GM23248 (cell line): Measurements from ENCODE around the gene IMPDH1. TPM values are rescaled to one million over a fixed set of nuclear protein-coding genes. Genes with fewer than 3 reads are reported as not detected.

Experiments used
- DNase-seq: peaks from one replicate; pipeline ENCODE4 v3.0.0-alpha.2; 2015
- H2AFZ ChIP-seq: fragments of 200-600 bp; sonication (generic); 2 replicates; pipeline ENCODE4 v1.6.1; 2016; ENCODE audit warnings: antibody characterized with exemption
- H3F3A ChIP-seq: fragments of 200-600 bp; sonication (generic); 2 replicates; pipeline ENCODE4 v1.6.1; 2016; ENCODE audit warnings: mild to moderate bottlenecking, antibody characterized with exemption, mixed run types; ENCODE audit not compliant: insufficient read depth
- H3K27ac ChIP-seq: fragments of 200-600 bp; sonication (generic); 2 replicates; pipeline ENCODE4 v1.5.1; 2016; ENCODE audit warnings: mild to moderate bottlenecking
- H3K27me3 ChIP-seq: fragments of 200-600 bp; sonication (generic); replicated peaks from 2 replicates; pipeline ENCODE4 v1.6.1; 2016; ENCODE audit warnings: mild to moderate bottlenecking; ENCODE audit not compliant: insufficient read depth
- H3K36me3 ChIP-seq: fragments of 200-600 bp; sonication (generic); 2 replicates; pipeline ENCODE4 v1.6.1; 2016; ENCODE audit warnings: low read depth, mild to moderate bottlenecking
- H3K4me1 ChIP-seq: fragments of 200-600 bp; sonication (generic); 2 replicates; pipeline ENCODE4 v1.6.1; 2016; ENCODE audit warnings: mild to moderate bottlenecking; ENCODE audit not compliant: insufficient read depth
- H3K4me2 ChIP-seq: fragments of 200-600 bp; sonication (generic); one replicate; pipeline ENCODE4 v1.6.1; 2016; ENCODE audit warnings: mild to moderate bottlenecking; ENCODE audit not compliant: unreplicated experiment
- H3K4me3 ChIP-seq: fragments of 200-600 bp; sonication (generic); 2 replicates; pipeline ENCODE4 v1.5.1; 2016; ENCODE audit warnings: mild to moderate bottlenecking
- H3K79me2 ChIP-seq: fragments of 200-600 bp; sonication (generic); 2 replicates; pipeline ENCODE4 v1.6.1; 2016; ENCODE audit warnings: mild to moderate bottlenecking; ENCODE audit not compliant: insufficient read depth
- H3K9ac ChIP-seq: fragments of 200-600 bp; sonication (generic); 2 replicates; pipeline ENCODE4 v1.6.1; 2016; ENCODE audit warnings: mild to moderate bottlenecking
- H3K9me2 ChIP-seq: fragments of 200-600 bp; sonication (generic); 2 replicates; pipeline ENCODE4 v1.6.1; 2016; ENCODE audit warnings: mixed run types, mild to moderate bottlenecking, moderate library complexity; ENCODE audit not compliant: insufficient read depth
- H3K9me3 ChIP-seq: fragments of 200-600 bp; sonication (generic); one replicate; pipeline ENCODE4 v1.6.1; 2017; ENCODE audit warnings: low read depth
- H4K20me1 ChIP-seq: fragments of 200-600 bp; sonication (generic); 2 replicates; pipeline ENCODE4 v1.6.0; 2016; ENCODE audit not compliant: insufficient read depth
- EZH2 ChIP-seq: fragments of 200-600 bp; sonication (generic); IDR thresholded peaks from 2 replicates; pipeline ENCODE4 v1.6.1; 2018; ENCODE audit warnings: antibody characterized with exemption, mild to moderate bottlenecking; ENCODE audit not compliant: insufficient read depth, poor library complexity, severe bottlenecking
- EZH2phosphoT487 ChIP-seq: fragments of 200-600 bp; sonication (generic); IDR thresholded peaks from 2 replicates; pipeline ENCODE4 v1.6.1; 2018; ENCODE audit warnings: antibody characterized with exemption, moderate library complexity, mild to moderate bottlenecking, low read depth; ENCODE audit not compliant: insufficient read depth
- WGBS, 2 experiments: methylation state at CpG; one replicate each; pipeline ENCODE4 v1.1.6; 2015 to 2017; ENCODE audit warnings: low lambda C conversion rate in 2 of 2, low coverage in 1 of 2; ENCODE audit errors: missing lambda C conversion rate in 2 of 2; 5-methylcytosine and 5-hydroxymethylcytosine counted together
- in situ Hi-C: fragments of 300-500 bp; cut with MboI; formaldehyde crosslinking; loops from 2 replicates; pipeline ENCODE4 v1.15.0; 2020
- polyA plus RNA-seq: library from polyadenylated mRNA; unstranded; fragments of >200 nt; fragmentation: Nextera tagmentation; extraction: Ambion mirVana; gene quantifications from 2 replicates; pipeline ENCODE4 v1.2.1, GENCODE V29; 2016
- total RNA-seq: library from RNA; depleted of rRNA; stranded (reverse); fragments of >200 nt; shearing (Covaris generic); gene quantifications from 2 replicates; pipeline ENCODE4 v1.2.3, GENCODE V29; 2014

IMPDH1 gene
- total and polyA plus RNA-seq, 2 experiments from 2014 or later, result 89.9 to 97.3 TPM

DNA sequence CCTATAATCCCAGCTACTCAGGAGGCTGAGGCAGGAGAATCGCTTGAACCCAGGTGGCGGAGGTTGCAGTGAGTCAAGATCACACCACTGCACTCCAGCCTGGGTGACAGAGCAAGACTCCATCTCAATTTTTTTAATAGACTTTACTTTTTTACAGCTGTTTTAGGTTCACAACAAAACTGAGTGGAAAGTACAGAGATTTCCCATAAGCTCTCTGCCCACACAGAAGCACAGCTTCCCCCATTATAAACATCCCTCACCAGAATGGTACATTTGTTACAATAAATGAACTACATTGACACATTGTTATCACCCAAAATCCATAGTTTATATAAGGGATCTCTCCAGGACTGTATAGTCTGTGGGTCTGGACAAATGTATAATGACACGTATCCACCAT, 33.7 kb downstream of the IMPDH1 start:
- no peak overlapping the region for H2AFZ ChIP-seq
- no peaks in the 10 kb centered on the region for H3K9me3 ChIP-seq
- H3K9me2 ChIP-seq, result no peaks in the 10 kb centered on the region
- TF ChIP-seq EZH2 (no peak), EZH2phosphoT487 (no peak)
- 80 to 88% methylated on average over 3 of the region's 3 CpGs for WGBS, 2 experiments
- no peaks in the 10 kb centered on the region for H3F3A ChIP-seq
- H3K4me3 ChIP-seq, result no peak overlapping the region
- peaks cover 22% of the 10 kb centered on the region for H3K27me3 ChIP-seq
- H4K20me1 ChIP-seq, result no peaks in the 10 kb centered on the region
- no peak for DNase-seq
- H3K9ac ChIP-seq, result no peak overlapping the region
- in situ Hi-C loops, result no loop called here
- no peaks in the 10 kb centered on the region for H3K4me1 ChIP-seq
- H3K27ac ChIP-seq, result no peak overlapping the region
- no peaks in the 10 kb centered on the region for H3K36me3 ChIP-seq
- no peaks in the 10 kb centered on the region for H3K79me2 ChIP-seq
- H3K4me2 ChIP-seq, result no peak overlapping the region

DNA sequence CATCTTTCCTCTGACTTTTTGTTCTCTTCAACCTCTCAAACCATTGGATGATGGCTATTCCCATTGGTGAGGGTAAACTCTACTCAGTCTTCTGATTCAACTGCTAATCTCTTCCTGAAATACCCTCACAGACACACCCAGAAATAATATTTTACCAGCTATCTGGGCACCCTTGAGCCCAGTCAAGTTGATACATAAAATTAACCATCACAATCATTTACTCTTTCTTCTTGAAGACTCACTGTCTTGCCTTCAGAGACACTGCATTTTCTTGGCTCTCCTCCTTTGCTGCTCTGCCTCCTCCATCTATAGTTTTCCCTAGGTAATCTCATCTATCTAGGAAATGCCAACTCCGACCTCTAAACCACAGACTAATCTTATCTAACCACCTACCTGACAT, 35.7 kb downstream of the IMPDH1 start:
- H3K4me3 ChIP-seq, result no peak overlapping the region
- DNase-seq, result no peak
- 15 to 21% methylated on average over 1 of the region's 1 CpG for WGBS, 2 experiments

DNA sequence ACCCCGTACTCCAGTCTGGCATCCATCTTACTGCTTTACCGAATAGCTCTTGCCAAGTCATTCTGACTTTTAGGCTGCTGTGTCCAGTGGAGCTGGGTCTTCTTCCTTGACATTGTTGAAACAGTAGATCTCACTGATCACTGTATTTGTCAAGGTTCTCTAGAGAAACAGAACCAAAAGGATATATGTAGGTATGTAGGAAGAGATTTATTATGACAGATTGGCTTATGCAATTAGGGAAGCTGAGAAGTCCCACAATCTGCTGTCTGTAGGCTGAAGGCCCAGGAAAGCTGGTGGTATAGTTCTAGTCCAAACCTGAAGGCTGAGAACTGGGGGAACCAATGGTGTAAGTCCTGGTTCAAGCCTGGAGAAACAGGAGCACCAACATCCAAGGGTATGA, 36.2 kb downstream of the IMPDH1 start:
- Histone ChIP-seq H3K9me2 (no peaks in the 10 kb centered on the region), H3K9me3 (no peaks in the 10 kb centered on the region), H3K36me3 (no peaks in the 10 kb centered on the region), H3K27me3 (peaks cover 22% of the 10 kb centered on the region), H3K4me3 (no peak overlapping the region), H2AFZ (no peak overlapping the region), H3K4me2 (no peak overlapping the region), H4K20me1 (no peaks in the 10 kb centered on the region), H3K9ac (no peak overlapping the region), H3K79me2 (no peaks in the 10 kb centered on the region), H3K27ac (no peak overlapping the region), H3F3A (no peaks in the 10 kb centered on the region), H3K4me1 (no peaks in the 10 kb centered on the region)
- in situ Hi-C loops, result no loop called here
- WGBS, 2 experiments, result 19 to 20% methylated on average over 2 of the region's 2 CpGs
- TF ChIP-seq EZH2 (no peak), EZH2phosphoT487 (no peak)
- no peak for DNase-seq

More for the DNA sequence above, 35.7 kb downstream of the IMPDH1 start:
- Histone ChIP-seq H3K9me2 (no peaks in the 10 kb centered on the region), H2AFZ (no peak overlapping the region), H3K27me3 (peaks cover 22% of the 10 kb centered on the region), H3K4me1 (no peaks in the 10 kb centered on the region), H3K79me2 (no peaks in the 10 kb centered on the region), H3K36me3 (no peaks in the 10 kb centered on the region), H3F3A (no peaks in the 10 kb centered on the region), H3K9ac (no peak overlapping the region), H3K9me3 (no peaks in the 10 kb centered on the region), H3K4me2 (no peak overlapping the region), H4K20me1 (no peaks in the 10 kb centered on the region), H3K27ac (no peak overlapping the region)
- no peak for TF ChIP-seq EZH2
- TF ChIP-seq EZH2phosphoT487, result no peak
- in situ Hi-C loops, result no loop called here

DNA sequence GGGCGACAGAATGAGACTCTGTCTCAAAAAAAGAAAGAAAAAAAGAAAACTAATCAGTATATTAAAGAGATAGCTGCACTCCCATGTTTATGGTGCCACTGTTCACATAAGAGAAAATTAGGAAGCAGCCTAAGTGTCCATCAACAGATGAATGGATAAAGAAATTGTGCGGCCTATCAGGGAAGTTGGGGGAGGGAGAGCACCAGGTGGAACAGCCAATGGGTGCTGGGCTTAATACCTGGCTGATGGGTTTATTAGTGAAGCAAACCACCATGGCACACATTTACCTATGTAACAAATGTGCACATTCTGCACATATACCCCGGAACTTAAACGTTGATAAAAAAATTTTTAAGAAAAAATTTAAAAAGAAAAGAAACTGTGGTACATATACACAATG, 39.3 kb downstream of the IMPDH1 start:
- Histone ChIP-seq H3K4me2 (no peak overlapping the region), H3K9me3 (no peaks in the 10 kb centered on the region), H3K4me3 (no peak overlapping the region), H4K20me1 (no peaks in the 10 kb centered on the region), H3K4me1 (no peaks in the 10 kb centered on the region), H3K27me3 (peaks cover 39% of the 10 kb centered on the region), H2AFZ (no peak overlapping the region), H3K9ac (no peak overlapping the region), H3K9me2 (no peaks in the 10 kb centered on the region), H3K36me3 (no peaks in the 10 kb centered on the region), H3F3A (no peaks in the 10 kb centered on the region), H3K27ac (no peak overlapping the region), H3K79me2 (no peaks in the 10 kb centered on the region)
- DNase-seq, result no peak
- TF ChIP-seq EZH2phosphoT487, result no peak
- in situ Hi-C loops, result no loop called here
- WGBS, 2 experiments, result 79 to 89% methylated on average over 4 of the region's 4 CpGs

DNA sequence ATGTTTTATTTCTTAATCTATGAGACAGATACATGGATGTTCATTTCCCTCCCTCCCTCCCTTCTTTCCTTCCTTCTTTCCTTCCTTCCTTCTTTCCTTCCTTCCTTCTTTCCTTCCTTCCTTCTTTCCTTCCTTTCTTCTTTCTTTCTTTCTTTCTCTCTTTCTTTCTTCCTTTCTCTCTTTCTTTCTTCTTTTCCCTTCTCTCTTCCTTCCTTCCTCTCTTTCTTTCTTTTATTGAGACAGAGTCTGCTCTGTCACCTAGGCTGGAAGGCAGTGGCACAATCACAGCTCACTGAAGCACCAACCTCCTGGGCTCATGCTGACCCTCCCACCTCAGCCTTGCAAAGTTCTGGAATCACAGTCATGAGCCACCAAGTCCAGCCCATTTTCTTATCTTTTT, 42.8 kb downstream of the IMPDH1 start:
- H3K27ac ChIP-seq, result no peak overlapping the region
- no peaks in the 10 kb centered on the region for H3K36me3 ChIP-seq
- peaks cover 50% of the 10 kb centered on the region for H3K27me3 ChIP-seq

More for the DNA sequence above, 42.8 kb downstream of the IMPDH1 start:
- H3K4me1 ChIP-seq, result no peaks in the 10 kb centered on the region
- in situ Hi-C loops, result no loop called here
- no peak for DNase-seq
- H3K9ac ChIP-seq, result no peak overlapping the region
- H4K20me1 ChIP-seq, result no peaks in the 10 kb centered on the region
- H2AFZ ChIP-seq, result no peak overlapping the region
- H3K9me3 ChIP-seq, result no peaks in the 10 kb centered on the region
- no peak overlapping the region for H3K4me3 ChIP-seq
- no peaks in the 10 kb centered on the region for H3K79me2 ChIP-seq
- peaks cover 12% of the 10 kb centered on the region; the same call in 1 of the 2 replicates for H3F3A ChIP-seq
- no peaks in the 10 kb centered on the region for H3K9me2 ChIP-seq
- TF ChIP-seq EZH2phosphoT487 (no peak), EZH2 (no peak)
- H3K4me2 ChIP-seq, result no peak overlapping the region
